ENCODE data around the gene AGXT2. TPM values are rescaled to one million over a fixed set of nuclear protein-coding genes. Genes with fewer than 3 reads are reported as not detected.
A peak's percentile ranks its signal among the peaks of the same experiment; 100 is the strongest.

The AGXT2 gene
- not detected for total RNA-seq

- Mint-ChIP-seq H3K36me3 (ENCODE audit: low read depth) (no peaks in the 10 kb centered on the region), H3K4me1 (no peaks in the 10 kb centered on the region), H3K27me3 (peaks cover 6% of the 10 kb centered on the region), H3K4me3 (no peak within 1 kb of the TSS), H3K9me3 (no peaks in the 10 kb centered on the region), H3K27ac (no peak within 1 kb of the TSS)
- ChIA-PET CTCF (no interaction called here), POLR2A (no interaction called here)
- DNase-seq = no peak
Measured at GRCh38 chr5:35047785-35048404, at the start of gene AGXT2. Gene AGXT2, minus strand, starts transcription at chr5:35047949. Its CDS starts 57 bp downstream, at chr5:35047892.

- ChIA-PET POLR2A (interaction anchor here (0.6 kb wide), 1 partner anchor 848 kb away, joined by 3 read pairs; no protein-coding TSS in a partner anchor), CTCF (no interaction called here)
- no peak for DNase-seq
- peaks cover 2% of the 10 kb centered on the region for H3K27me3 Mint-ChIP-seq
- no peak overlapping the region for H3K27ac Mint-ChIP-seq
- H3K36me3 Mint-ChIP-seq (ENCODE audit: low read depth) = no peaks in the 10 kb centered on the region
- H3K9me3 Mint-ChIP-seq = no peaks in the 10 kb centered on the region
- H3K4me1 Mint-ChIP-seq = no peaks in the 10 kb centered on the region
- H3K4me3 Mint-ChIP-seq = no peak overlapping the region
Measured at GRCh38 chr5:35096932-35097331, 49.2 kb upstream of the AGXT2 start.

- Mint-ChIP-seq H3K27me3 (peaks cover 2% of the 10 kb centered on the region), H3K9me3 (no peaks in the 10 kb centered on the region), H3K4me3 (no peak overlapping the region), H3K36me3 (ENCODE audit: low read depth) (no peaks in the 10 kb centered on the region), H3K27ac (no peak overlapping the region), H3K4me1 (no peaks in the 10 kb centered on the region)
- POLR2A ChIA-PET = interaction anchor here (0.6 kb wide), 1 partner anchor 849 kb away, joined by 3 read pairs; no protein-coding TSS in a partner anchor
- DNase-seq = no peak
- CTCF ChIA-PET = no interaction called here
Measured at GRCh38 chr5:35096216-35096615, 48.5 kb upstream of the AGXT2 start.

- ChIA-PET POLR2A (no interaction called here), CTCF (no interaction called here)
- H3K9me3 Mint-ChIP-seq = no peaks in the 10 kb centered on the region
- no peak for DNase-seq
- no peaks in the 10 kb centered on the region for H3K4me1 Mint-ChIP-seq
- no peak overlapping the region for H3K4me3 Mint-ChIP-seq
- no peaks in the 10 kb centered on the region for H3K36me3 Mint-ChIP-seq (ENCODE audit: low read depth)
- peaks cover 2% of the 10 kb centered on the region for H3K27me3 Mint-ChIP-seq
- H3K27ac Mint-ChIP-seq = no peak overlapping the region
Measured at GRCh38 chr5:35095366-35095765, 47.6 kb upstream of the AGXT2 start.

- ChIA-PET POLR2A (no interaction called here), CTCF (no interaction called here)
- Mint-ChIP-seq H3K4me3 (no peak overlapping the region), H3K27ac (no peak overlapping the region), H3K36me3 (ENCODE audit: low read depth) (no peaks in the 10 kb centered on the region), H3K4me1 (no peaks in the 10 kb centered on the region), H3K27me3 (peaks cover 2% of the 10 kb centered on the region), H3K9me3 (no peaks in the 10 kb centered on the region)
- DNase-seq = no peak
Measured at GRCh38 chr5:35094948-35095347, 47.2 kb upstream of the AGXT2 start.

- H3K9me3 Mint-ChIP-seq = no peaks in the 10 kb centered on the region
- no peak overlapping the region for H3K4me3 Mint-ChIP-seq
- ChIA-PET CTCF (no interaction called here), POLR2A (no interaction called here)
- H3K27me3 Mint-ChIP-seq = peaks cover 3% of the 10 kb centered on the region
- no peak overlapping the region for H3K27ac Mint-ChIP-seq
- H3K4me1 Mint-ChIP-seq = no peaks in the 10 kb centered on the region
- no peaks in the 10 kb centered on the region for H3K36me3 Mint-ChIP-seq (ENCODE audit: low read depth)
- no peak for DNase-seq
Measured at GRCh38 chr5:35092703-35093102, 45.0 kb upstream of the AGXT2 start.

- no peak for DNase-seq
- ChIA-PET CTCF (no interaction called here), POLR2A (no interaction called here)
- Mint-ChIP-seq H3K27ac (no peak overlapping the region), H3K4me3 (no peak overlapping the region), H3K4me1 (no peaks in the 10 kb centered on the region), H3K36me3 (ENCODE audit: low read depth) (no peaks in the 10 kb centered on the region), H3K9me3 (no peaks in the 10 kb centered on the region), H3K27me3 (peaks cover 9% of the 10 kb centered on the region)
Measured at GRCh38 chr5:35091704-35092103, 44.0 kb upstream of the AGXT2 start.

GRCh38 chr5:35089334-35090314, 41.9 kb upstream of the AGXT2 start:
- peak; percentile 45 for DNase-seq
- Mint-ChIP-seq H3K9me3 (no peaks in the 10 kb centered on the region), H3K36me3 (ENCODE audit: low read depth) (no peaks in the 10 kb centered on the region), H3K4me3 (no peak overlapping the region), H3K27ac (no peak overlapping the region), H3K4me1 (no peaks in the 10 kb centered on the region), H3K27me3 (peaks cover 13% of the 10 kb centered on the region)
- ChIA-PET CTCF (interaction anchor here (2.2 kb wide), 1 partner anchor 837 kb away, joined by 7 read pairs; no protein-coding TSS in a partner anchor), POLR2A (no interaction called here)

GRCh38 chr5:35087991-35088390, 40.2 kb upstream of the AGXT2 start:
- Mint-ChIP-seq H3K9me3 (no peaks in the 10 kb centered on the region), H3K27me3 (peaks cover 13% of the 10 kb centered on the region), H3K4me3 (no peak overlapping the region), H3K4me1 (no peaks in the 10 kb centered on the region), H3K27ac (no peak overlapping the region), H3K36me3 (ENCODE audit: low read depth) (no peaks in the 10 kb centered on the region)
- no peak for DNase-seq
- ChIA-PET POLR2A (no interaction called here), CTCF (interaction anchor here (2.2 kb wide), 1 partner anchor 838 kb away, joined by 7 read pairs; no protein-coding TSS in a partner anchor)

- no peaks in the 10 kb centered on the region for H3K9me3 Mint-ChIP-seq
- no peaks in the 10 kb centered on the region for H3K36me3 Mint-ChIP-seq (ENCODE audit: low read depth)
- H3K4me1 Mint-ChIP-seq = no peaks in the 10 kb centered on the region
- DNase-seq = no peak
- H3K27ac Mint-ChIP-seq = no peak overlapping the region
- CTCF ChIA-PET = no interaction called here
- H3K4me3 Mint-ChIP-seq = no peak overlapping the region
- H3K27me3 Mint-ChIP-seq = peaks cover 12% of the 10 kb centered on the region
- POLR2A ChIA-PET = no interaction called here
Measured at GRCh38 chr5:35083150-35083549, 35.4 kb upstream of the AGXT2 start.

GRCh38 chr5:35082530-35082929, 34.8 kb upstream of the AGXT2 start:
- CTCF ChIA-PET = no interaction called here
- peaks cover 13% of the 10 kb centered on the region for H3K27me3 Mint-ChIP-seq

GRCh38 chr5:35081134-35081533, 33.4 kb upstream of the AGXT2 start:
- no peak for DNase-seq
- POLR2A ChIA-PET = no interaction called here
- no peaks in the 10 kb centered on the region for H3K36me3 Mint-ChIP-seq (ENCODE audit: low read depth)
- peaks cover 4% of the 10 kb centered on the region for H3K27me3 Mint-ChIP-seq
- CTCF ChIA-PET = no interaction called here
- H3K4me3 Mint-ChIP-seq = no peak overlapping the region
- no peak overlapping the region for H3K27ac Mint-ChIP-seq
- H3K9me3 Mint-ChIP-seq = no peaks in the 10 kb centered on the region
- no peaks in the 10 kb centered on the region for H3K4me1 Mint-ChIP-seq

More at GRCh38 chr5:35082530-35082929, 34.8 kb upstream of the AGXT2 start:
- H3K4me1 Mint-ChIP-seq = no peaks in the 10 kb centered on the region
- no peak for DNase-seq
- no peak overlapping the region for H3K4me3 Mint-ChIP-seq
- H3K36me3 Mint-ChIP-seq (ENCODE audit: low read depth) = no peaks in the 10 kb centered on the region
- H3K9me3 Mint-ChIP-seq = no peaks in the 10 kb centered on the region
- H3K27ac Mint-ChIP-seq = no peak overlapping the region
- POLR2A ChIA-PET = no interaction called here

GRCh38 chr5:35073160-35073559, 25.4 kb upstream of the AGXT2 start:
- DNase-seq = no peak
- no peak overlapping the region for H3K4me3 Mint-ChIP-seq
- H3K4me1 Mint-ChIP-seq = no peaks in the 10 kb centered on the region
- H3K27me3 Mint-ChIP-seq = peaks cover 2% of the 10 kb centered on the region
- no peak overlapping the region for H3K27ac Mint-ChIP-seq
- ChIA-PET POLR2A (no interaction called here), CTCF (no interaction called here)
- no peaks in the 10 kb centered on the region for H3K36me3 Mint-ChIP-seq (ENCODE audit: low read depth)
- H3K9me3 Mint-ChIP-seq = peaks cover 4% of the 10 kb centered on the region

All from activated CD4-positive, alpha-beta memory T cell treated with anti-CD3 and anti-CD28 coated beads, Interleukin-2, amount 10 ng/mL, durations not matched to agents 7 days and 5 days (primary cell).